Osteocyte (in vitro differentiated cells): ENCODE data around the gene DAG1. TPM values are rescaled to one million over a fixed set of nuclear protein-coding genes. Genes with fewer than 3 reads are reported as not detected.

Source experiments
- DNase-seq: peaks from one replicate; pipeline ENCODE4 v3.0.0; 2021; ENCODE audit warnings: mixed read lengths; ENCODE audit not compliant: unreplicated experiment; ENCODE audit errors: extremely low spot score
- H3K27ac Mint-ChIP-seq: one replicate; pipeline ENCODE4 v1.8.0; 2021; ENCODE audit warnings: mild to moderate bottlenecking, mixed read lengths; ENCODE audit not compliant: unreplicated experiment
- H3K27me3 Mint-ChIP-seq: one replicate; pipeline ENCODE4 v1.8.0; 2021; ENCODE audit warnings: mixed read lengths; ENCODE audit not compliant: unreplicated experiment
- H3K36me3 Mint-ChIP-seq: one replicate; pipeline ENCODE4 v1.8.0; 2021; ENCODE audit warnings: mixed read lengths; ENCODE audit not compliant: unreplicated experiment
- H3K4me1 Mint-ChIP-seq: one replicate; pipeline ENCODE4 v1.8.0; 2021; ENCODE audit warnings: mixed read lengths; ENCODE audit not compliant: unreplicated experiment
- H3K4me3 Mint-ChIP-seq: one replicate; pipeline ENCODE4 v1.8.0; 2021; ENCODE audit warnings: mild to moderate bottlenecking, moderate library complexity, mixed read lengths; ENCODE audit not compliant: unreplicated experiment
- H3K9me3 Mint-ChIP-seq: one replicate; pipeline ENCODE4 v1.8.0; 2021; ENCODE audit warnings: mixed read lengths; ENCODE audit not compliant: unreplicated experiment
- CTCF ChIP-seq: fragments of 200-600 bp; sonication (generic); IDR thresholded peaks from 2 replicates; pipeline ENCODE4 v1.5.0; 2021; ENCODE audit warnings: antibody characterized with exemption, mild to moderate bottlenecking, moderate library complexity
- total RNA-seq: library from RNA; stranded (reverse); gene quantifications from 2 replicates; pipeline ENCODE4 v1.2.1, GENCODE V29; 2021

The DAG1 gene
- total RNA-seq, 1 donor from 2014 or later = 136 TPM

DNA sequence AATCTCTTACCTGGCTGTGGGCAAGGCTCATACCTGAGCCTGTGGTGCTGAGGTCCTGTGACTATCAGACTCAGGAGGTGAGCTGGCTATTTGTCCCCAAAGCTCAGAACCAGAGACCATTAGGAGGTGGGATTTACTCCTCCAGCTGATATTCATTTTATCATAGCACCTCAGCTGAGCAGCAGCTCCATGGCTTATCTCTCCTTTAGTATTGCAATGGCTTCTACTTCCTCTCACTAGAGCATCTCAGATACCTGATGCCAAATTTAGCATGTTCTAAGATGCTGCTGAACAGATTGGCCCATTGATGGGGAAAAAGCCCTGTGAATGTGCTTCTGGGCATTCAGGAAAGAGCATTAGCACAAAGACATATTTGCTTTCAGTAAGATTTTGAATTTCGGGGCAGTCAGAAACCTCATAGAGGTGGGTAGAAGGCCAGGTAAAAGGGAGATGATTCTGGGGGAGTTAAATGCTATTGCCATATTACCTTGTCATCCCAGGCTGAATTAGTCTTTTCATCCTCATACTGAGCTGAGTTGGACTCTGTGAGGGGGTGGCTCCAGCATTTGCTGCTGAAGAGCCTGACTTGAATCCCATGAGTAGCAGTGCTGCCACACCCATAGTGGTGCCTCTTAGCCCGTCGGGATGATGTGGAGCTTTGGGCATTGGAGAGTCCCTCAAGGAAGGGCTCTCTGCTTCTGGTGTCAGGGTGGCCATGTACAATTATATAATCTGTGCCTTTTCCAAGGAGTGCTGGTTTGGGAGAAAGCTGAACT is 86.6 kb downstream of the DAG1 start:
- Mint-ChIP-seq H3K4me3 (no peak overlapping the region), H3K27ac (no peak overlapping the region), H3K36me3 (peaks cover 2% of the 10 kb centered on the region), H3K9me3 (peaks cover 7% of the 10 kb centered on the region), H3K27me3 (peaks cover 48% of the 10 kb centered on the region), H3K4me1 (peaks cover 11% of the 10 kb centered on the region)
- TF ChIP-seq CTCF = no peak
- no peak for DNase-seq

DNA sequence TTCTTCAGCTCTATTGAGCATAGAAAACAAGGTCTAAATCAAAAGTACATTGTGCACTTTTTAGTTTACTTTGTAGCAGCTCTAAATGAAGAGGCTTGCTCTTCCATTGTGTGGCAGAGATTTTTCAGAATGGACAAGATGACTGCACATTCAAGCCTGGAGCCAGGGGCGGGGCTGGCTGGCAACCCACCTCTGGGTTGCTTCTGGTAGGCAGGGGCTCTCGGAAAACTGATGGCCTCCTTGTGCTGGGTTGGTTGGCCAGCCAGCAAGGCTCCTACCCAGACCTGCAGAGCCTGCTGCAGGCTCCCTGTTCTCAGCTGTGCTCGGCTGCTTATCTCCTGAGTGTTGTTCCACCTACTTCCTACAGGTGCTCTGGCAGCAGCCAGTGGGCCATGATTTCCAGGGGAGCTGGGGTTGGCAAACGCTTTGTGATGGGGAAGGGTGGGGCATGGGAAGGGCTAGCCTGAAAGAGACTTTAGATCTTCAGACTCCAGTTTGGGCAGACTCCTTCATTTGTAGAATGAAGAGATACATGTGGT is 93.0 kb downstream of the DAG1 start:
- H3K36me3 Mint-ChIP-seq = peaks cover 2% of the 10 kb centered on the region
- H3K9me3 Mint-ChIP-seq = peaks cover 7% of the 10 kb centered on the region
- no peak for TF ChIP-seq CTCF
- peaks cover 65% of the 10 kb centered on the region for H3K27me3 Mint-ChIP-seq
- H3K27ac Mint-ChIP-seq = no peak overlapping the region
- H3K4me1 Mint-ChIP-seq = no peaks in the 10 kb centered on the region
- DNase-seq = no peak
- no peak overlapping the region for H3K4me3 Mint-ChIP-seq

GRCh38 chr3:49563766-49564165 is 93.7 kb downstream of the DAG1 start:
- H3K4me1 Mint-ChIP-seq = no peaks in the 10 kb centered on the region
- peaks cover 2% of the 10 kb centered on the region for H3K36me3 Mint-ChIP-seq
- H3K9me3 Mint-ChIP-seq = peaks cover 7% of the 10 kb centered on the region
- H3K4me3 Mint-ChIP-seq = no peak overlapping the region
- peaks cover 61% of the 10 kb centered on the region for H3K27me3 Mint-ChIP-seq
- H3K27ac Mint-ChIP-seq = no peak overlapping the region
- DNase-seq = no peak
- TF ChIP-seq CTCF = no peak

DNA sequence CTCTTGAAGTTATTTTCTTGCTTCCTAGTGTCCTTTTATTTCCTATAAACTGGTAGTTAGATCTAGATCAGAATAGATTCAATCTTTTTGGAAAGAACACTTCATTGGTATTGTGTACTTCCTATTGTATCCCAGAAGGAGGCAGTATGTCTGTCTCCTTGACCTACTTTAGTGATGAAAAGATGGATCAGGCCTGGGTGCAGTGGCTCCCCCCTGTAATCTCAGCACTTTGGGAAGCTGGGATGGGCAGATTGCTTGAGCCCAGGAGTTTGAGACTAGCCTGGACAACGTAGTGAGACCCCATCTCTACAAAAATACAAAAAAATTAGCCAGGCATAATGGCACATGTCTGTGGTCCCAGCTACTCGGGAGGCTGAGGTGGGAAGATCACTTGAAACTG is 96.2 kb downstream of the DAG1 start:
- no peak for DNase-seq
- Mint-ChIP-seq H3K4me1 (no peaks in the 10 kb centered on the region), H3K4me3 (no peak overlapping the region), H3K36me3 (no peaks in the 10 kb centered on the region), H3K27me3 (peaks cover 57% of the 10 kb centered on the region), H3K9me3 (no peaks in the 10 kb centered on the region), H3K27ac (no peak overlapping the region)
- peak; percentile 34 for TF ChIP-seq CTCF

GRCh38 chr3:49567406-49567805 is 97.3 kb downstream of the DAG1 start:
- H3K36me3 Mint-ChIP-seq = no peaks in the 10 kb centered on the region
- H3K9me3 Mint-ChIP-seq = no peaks in the 10 kb centered on the region
- no peaks in the 10 kb centered on the region for H3K4me1 Mint-ChIP-seq
- no peak for TF ChIP-seq CTCF
- no peak overlapping the region for H3K4me3 Mint-ChIP-seq
- peaks cover 49% of the 10 kb centered on the region for H3K27me3 Mint-ChIP-seq
- no peak overlapping the region for H3K27ac Mint-ChIP-seq
- no peak for DNase-seq
